GM11168 (cell line): ENCODE results near the gene TUBGCP6.

ENCODE experiments used
- in situ Hi-C: fragments of 300-500 bp; cut with MboI; formaldehyde crosslinking; loops from one replicate; pipeline ENCODE4 v1.12.0; 2022; ENCODE audit warnings: low sequenced_read_pairs; ENCODE audit not compliant: unreplicated experiment

Gene TUBGCP6

GRCh38 chr22:50280022-50280707 is 35.3 kb upstream of the TUBGCP6 start:
- in situ Hi-C loops: no loop called here

GRCh38 chr22:50278956-50279619 is 34.3 kb upstream of the TUBGCP6 start:
- in situ Hi-C loops: loop anchor here (10.0 kb wide), 1 partner anchor 46 kb away; the partner anchor contains the start of gene DENND6B

GRCh38 chr22:50278461-50278860 is 33.6 kb upstream of the TUBGCP6 start:
- in situ Hi-C loops: loop anchor here (10.0 kb wide), 1 partner anchor 46 kb away; the partner anchor contains the start of gene DENND6B

- in situ Hi-C loops: loop anchor here (10.0 kb wide), 1 partner anchor 47 kb away; the partner anchor contains the start of gene DENND6B
Observed at GRCh38 chr22:50277761-50278160, 32.9 kb upstream of the TUBGCP6 start.

GRCh38 chr22:50276143-50276542 is 31.3 kb upstream of the TUBGCP6 start:
- in situ Hi-C loops: loop anchor here (10.0 kb wide), 1 partner anchor 49 kb away; the partner anchor contains the start of gene DENND6B

- in situ Hi-C loops: loop anchor here (10.0 kb wide), 1 partner anchor 49 kb away; the partner anchor contains the start of gene DENND6B
Observed at GRCh38 chr22:50275181-50276055, 30.6 kb upstream of the TUBGCP6 start.

GRCh38 chr22:50274771-50275170 is 29.9 kb upstream of the TUBGCP6 start:
- in situ Hi-C loops: loop anchor here (10.0 kb wide), 1 partner anchor 50 kb away; the partner anchor contains the start of gene DENND6B

- in situ Hi-C loops: loop anchor here (10.0 kb wide), 1 partner anchor 50 kb away; the partner anchor contains the start of gene DENND6B
Observed at GRCh38 chr22:50274311-50274710, 29.5 kb upstream of the TUBGCP6 start.

- in situ Hi-C loops: loop anchor here (10.0 kb wide), 1 partner anchor 51 kb away; the partner anchor contains the start of gene DENND6B
Observed at GRCh38 chr22:50273781-50274180, 29.0 kb upstream of the TUBGCP6 start.

GRCh38 chr22:50273352-50273751 is 28.5 kb upstream of the TUBGCP6 start:
- in situ Hi-C loops: loop anchor here (10.0 kb wide), 1 partner anchor 51 kb away; the partner anchor contains the start of gene DENND6B

- in situ Hi-C loops: loop anchor here (10.0 kb wide), 1 partner anchor 53 kb away; the partner anchor contains the start of gene DENND6B
Observed at GRCh38 chr22:50272044-50272802, 27.4 kb upstream of the TUBGCP6 start.

GRCh38 chr22:50271519-50271970 is 26.7 kb upstream of the TUBGCP6 start:
- in situ Hi-C loops: loop anchor here (10.0 kb wide), 1 partner anchor 53 kb away; the partner anchor contains the start of gene DENND6B

- in situ Hi-C loops: loop anchor here (10.0 kb wide), 1 partner anchor 54 kb away; the partner anchor contains the start of gene DENND6B
Observed at GRCh38 chr22:50270666-50271394, 26.0 kb upstream of the TUBGCP6 start.

- in situ Hi-C loops: loop anchor here (10.0 kb wide), 1 partner anchor 55 kb away; the partner anchor contains the start of gene DENND6B
Observed at GRCh38 chr22:50269970-50270665, 25.3 kb upstream of the TUBGCP6 start, which contains the start of gene MAPK11. MAPK11 (minus strand) TSS chr22:50270380; CDS start chr22:50270292, 88 bp downstream.

GRCh38 chr22:50269573-50269969 is 24.7 kb upstream of the TUBGCP6 start:
- in situ Hi-C loops: no loop called here

- in situ Hi-C loops: no loop called here
Observed at GRCh38 chr22:50268655-50269113, 23.9 kb upstream of the TUBGCP6 start.

GRCh38 chr22:50267591-50268390 is 23.0 kb upstream of the TUBGCP6 start:
- in situ Hi-C loops: no loop called here
